ENCODE results near the gene CAMSAP2.

- TF ChIP-seq, protein P1, sequence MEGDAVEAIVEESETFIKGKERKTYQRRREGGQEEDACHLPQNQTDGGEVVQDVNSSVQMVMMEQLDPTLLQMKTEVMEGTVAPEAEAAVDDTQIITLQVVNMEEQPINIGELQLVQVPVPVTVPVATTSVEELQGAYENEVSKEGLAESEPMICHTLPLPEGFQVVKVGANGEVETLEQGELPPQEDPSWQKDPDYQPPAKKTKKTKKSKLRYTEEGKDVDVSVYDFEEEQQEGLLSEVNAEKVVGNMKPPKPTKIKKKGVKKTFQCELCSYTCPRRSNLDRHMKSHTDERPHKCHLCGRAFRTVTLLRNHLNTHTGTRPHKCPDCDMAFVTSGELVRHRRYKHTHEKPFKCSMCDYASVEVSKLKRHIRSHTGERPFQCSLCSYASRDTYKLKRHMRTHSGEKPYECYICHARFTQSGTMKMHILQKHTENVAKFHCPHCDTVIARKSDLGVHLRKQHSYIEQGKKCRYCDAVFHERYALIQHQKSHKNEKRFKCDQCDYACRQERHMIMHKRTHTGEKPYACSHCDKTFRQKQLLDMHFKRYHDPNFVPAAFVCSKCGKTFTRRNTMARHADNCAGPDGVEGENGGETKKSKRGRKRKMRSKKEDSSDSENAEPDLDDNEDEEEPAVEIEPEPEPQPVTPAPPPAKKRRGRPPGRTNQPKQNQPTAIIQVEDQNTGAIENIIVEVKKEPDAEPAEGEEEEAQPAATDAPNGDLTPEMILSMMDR (conservative IDR thresholded peaks at IDR 0.05): no peak
- TF ChIP-seq EZH2 (IDR thresholded peaks at IDR 0.05; ENCODE audit: low read depth): no peak
These were observed 171.1 kb downstream of the CAMSAP2 start for GRCh38 chr1:200909757-200910239.
